Iris pigment epithelial cell (primary cell): ENCODE results near the gene NGDN.
"Not testable (repeated sequence)": the region's sequence is repeated elsewhere in the genome, so short reads cannot be mapped to it uniquely, and the experiment has no call there.

Source experiments
- DNase-seq: peaks from one replicate; pipeline ENCODE4 v3.0.0-alpha.2; 2011; ENCODE audit warnings: low read depth

Gene NGDN

DNA sequence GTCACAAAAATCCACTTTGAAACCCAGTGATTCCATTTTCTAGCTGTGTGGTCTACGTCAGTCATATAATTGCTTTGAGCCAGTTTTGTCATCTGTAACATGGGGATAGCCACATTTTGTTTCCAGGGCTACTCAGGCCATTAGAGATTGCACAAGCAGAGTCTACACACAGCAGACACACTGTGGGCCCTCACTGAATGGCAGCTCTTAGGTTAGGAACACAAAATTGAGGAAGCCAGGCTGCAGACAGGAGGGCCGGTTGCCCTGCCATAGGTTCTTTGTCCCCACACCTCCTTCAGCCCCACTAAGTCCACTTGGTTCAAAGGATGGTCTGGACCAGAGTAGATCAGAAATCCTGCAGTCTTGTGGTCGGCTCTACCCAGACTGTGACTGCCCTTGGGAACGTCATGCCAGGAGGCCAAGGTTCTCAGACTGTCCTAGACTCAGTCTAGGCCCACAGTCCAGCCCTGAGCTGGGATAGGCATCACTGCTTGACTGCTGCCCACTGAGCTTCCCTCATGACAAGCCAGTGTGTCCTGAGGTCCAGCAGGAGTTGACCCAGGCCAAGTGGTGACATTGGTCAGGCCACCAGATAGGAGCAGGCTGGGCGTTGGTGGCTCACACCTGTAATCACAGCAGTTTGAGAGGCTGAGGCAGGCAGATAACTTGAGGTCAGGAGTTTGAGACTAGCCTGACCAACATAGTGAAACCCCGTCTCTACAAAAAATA lies 30.2 kb upstream of the NGDN start:
- no peak for DNase-seq

DNA sequence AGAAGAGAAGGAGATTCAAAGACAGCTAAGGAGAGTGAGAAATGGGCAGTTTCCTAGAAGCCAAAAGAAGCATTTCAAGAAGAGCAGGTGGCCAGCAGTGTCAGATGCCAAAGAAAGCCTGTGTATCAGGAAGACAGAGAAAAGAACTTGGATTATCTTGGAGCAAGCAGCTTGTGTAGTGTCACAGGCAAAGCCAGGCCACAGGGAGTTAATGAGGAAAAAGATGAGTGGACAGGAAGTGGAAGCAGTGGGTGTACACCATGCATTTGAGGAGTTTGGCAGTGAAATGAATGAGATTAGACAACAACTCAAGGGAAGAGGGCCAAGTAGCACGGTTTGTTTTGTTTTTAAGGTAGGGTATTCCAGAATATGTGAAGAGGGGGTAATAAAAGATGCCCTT lies 28.4 kb upstream of the NGDN start:
- DNase-seq = peak; percentile 25

DNA sequence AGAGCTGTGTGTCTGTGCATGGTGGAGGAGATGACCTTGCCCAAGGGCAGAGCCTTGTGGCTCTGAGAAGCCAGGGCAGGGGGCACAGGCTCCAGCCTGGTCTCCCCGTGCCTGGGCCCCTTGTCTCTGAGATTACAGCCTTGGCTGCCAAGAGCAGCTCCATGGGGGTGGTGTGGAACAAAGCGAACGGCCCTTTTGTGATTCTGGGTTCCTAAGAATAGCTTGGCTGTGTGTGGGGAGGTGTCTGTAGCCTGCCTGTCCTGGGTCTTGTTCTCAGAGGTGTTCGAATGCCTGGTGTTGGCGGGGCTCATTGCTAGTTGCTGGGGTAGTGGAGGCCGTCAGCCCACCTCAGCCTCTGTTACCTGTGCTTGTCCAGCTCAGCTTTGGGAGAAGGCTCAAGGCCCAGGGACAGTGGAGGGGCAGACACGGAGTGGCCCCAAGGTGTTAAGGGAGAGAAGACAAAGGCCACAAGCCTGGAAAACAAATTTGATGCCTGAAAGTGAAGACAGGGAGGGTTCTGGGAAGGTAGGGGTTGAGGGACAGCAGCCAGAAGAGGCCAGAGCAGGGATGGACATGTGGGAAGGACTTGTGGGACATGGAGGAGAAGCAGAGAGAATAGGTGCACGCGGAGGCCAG lies 26.7 kb upstream of the NGDN start:
- DNase-seq = no peak

DNA sequence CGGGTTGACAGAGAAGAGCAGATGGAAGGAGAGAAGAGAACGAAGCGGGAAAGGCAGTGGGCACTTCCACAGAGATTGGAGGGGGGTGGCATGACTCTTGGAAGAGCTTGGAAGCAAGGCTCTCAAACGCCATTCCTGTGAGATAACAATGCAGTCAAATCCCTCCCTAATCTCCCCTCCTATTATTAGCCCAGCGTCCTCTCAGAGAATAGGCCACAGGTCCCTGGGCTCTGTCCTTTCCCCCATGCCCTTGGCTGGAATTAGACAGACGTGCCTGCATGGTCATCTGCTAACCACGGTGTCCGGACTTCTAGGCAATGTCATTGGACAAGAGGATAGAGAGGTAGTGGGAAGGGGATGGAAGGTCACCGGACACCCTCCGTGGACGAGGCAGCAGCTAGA lies 26.1 kb upstream of the NGDN start:
- no peak for DNase-seq

GRCh38 chr14:23443881-23444280 lies 25.6 kb upstream of the NGDN start:
- DNase-seq = no peak

GRCh38 chr14:23444314-23444713 lies 25.2 kb upstream of the NGDN start:
- DNase-seq = no peak

DNA sequence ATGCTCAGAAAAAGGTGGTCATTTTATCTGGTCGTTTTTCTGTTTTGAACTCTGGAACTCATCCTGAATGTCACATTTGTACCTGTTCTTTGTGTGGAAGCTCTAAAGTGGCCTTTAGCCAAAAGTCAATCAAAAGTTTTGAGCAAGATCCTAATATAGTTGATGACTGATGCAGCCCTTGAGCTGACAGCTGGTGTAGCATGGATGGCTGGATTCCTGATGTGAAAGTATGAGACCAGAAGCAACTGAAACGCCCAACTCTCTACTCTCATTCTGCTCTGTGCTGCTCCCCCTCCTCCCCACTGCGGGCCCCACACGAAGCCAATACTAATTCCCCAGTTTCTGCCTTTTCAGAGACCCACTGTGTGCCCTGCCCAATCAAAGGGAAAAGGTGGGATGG lies 23.7 kb upstream of the NGDN start:
- no peak for DNase-seq

DNA sequence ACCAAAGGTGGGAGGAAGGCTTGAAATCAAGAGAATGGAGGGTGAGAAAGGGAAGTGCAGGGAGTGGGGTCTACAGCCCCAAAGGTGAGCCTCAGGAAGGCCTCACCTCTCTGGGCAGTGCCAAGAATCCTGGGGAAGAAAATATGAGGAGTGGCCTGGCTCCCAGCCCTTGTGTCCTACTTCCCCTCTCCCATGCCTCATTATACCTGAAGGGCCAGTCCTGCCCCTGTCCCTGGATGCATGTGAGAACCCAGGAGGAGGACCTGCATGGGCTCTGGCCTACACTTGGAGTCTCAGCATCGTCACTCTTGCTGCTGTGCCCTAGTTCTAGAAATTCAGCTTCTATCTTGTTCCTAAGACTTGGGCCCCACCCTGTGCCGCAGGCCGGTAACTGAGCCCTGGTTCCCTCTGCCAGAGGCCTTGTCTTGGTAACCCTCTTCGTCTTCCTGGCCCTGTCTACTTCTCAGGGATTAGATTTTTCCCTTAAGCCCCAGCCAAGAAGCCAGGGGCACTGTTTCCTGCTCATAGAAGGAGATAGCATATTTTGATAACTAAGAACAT lies 23.1 kb upstream of the NGDN start:
- DNase-seq = no peak

DNA sequence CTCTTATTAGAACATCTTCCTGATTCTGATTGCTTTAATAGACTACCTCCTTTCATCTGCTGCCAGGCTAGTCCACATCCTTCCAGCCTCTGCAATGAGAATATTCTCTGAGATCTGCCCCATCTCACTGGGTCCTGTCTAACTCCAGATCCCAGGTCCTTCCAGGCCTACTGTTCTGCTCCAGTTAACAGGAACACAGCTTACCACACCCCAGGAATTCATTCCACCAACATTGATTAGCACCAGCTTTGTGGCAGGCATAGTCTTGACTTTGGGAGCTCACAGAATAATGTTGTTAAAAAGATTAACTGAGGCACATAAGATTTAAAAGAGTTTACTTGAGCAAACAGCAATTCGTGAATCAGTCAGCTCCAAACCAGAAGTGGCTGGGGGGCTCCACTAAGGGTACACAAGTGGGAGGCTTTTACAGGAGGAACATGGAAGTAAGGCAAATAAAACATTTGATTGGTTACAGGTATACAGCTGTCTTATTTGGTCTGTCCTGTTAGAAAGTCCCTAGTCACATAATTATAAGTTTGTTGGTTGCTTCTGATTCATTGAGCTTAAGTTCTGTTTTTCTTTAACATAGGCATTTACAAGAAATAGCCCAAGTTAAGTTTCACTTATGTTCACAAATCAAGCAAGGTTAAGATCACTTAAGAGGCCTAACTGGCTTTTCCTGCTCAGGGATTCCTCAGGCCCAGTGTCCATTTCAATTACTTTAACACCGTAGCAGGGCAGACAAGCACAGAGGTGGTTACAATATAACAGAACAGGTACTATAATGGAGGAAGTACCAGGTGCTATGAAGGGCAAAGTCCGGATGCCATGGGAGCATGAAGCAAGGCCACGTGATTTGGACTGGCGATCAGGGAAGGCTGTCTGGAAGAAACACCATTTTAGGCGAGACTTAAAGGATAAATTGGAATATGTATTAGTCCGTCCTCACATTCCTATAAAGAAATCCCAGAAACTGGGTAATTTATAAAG lies 21.8 kb upstream of the NGDN start:
- DNase-seq = no peak

DNA sequence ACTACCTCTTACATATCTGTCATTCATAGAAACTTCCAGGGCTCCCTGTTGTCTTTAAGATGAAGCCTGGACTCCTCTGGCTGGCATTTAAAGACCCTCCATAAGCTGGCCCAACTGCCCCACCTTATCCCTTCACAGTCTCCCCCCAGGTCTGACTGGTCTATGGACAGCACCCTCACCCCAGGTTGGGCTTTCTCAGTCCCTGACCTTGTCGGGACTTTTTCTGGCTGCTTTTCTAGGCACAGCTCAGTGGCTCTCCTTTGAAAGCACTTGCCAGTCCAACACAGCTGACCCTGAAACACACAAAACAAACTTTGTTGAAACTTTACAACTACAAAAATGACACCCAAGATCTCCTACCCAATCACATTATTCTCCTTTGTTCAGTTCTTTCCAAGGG lies 20.2 kb upstream of the NGDN start:
- no peak for DNase-seq

- no peak for DNase-seq
Observed at GRCh38 chr14:23450379-23450778, 19.1 kb upstream of the NGDN start.

- no peak for DNase-seq
Observed at GRCh38 chr14:23452237-23452636, 17.3 kb upstream of the NGDN start.

DNA sequence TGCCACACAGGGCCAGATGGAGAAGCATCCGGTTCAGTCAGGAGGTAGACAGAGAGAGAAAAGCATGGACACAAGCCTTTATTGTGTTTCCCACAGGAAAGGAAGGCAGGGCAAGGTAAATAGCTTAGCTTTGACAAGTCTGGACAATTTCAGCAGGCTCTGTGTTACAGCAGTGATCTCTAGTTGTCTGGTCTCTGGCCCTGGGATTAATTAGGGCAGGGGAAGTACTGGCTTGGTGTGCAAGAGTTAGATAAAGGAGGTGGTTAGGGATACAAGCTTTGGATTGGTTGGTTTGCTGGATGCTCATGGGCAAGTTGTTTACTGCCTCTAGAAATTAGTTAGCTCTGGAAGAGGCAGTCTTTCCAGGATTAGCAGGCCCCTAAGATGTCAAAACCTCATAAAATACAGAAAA lies 15.1 kb upstream of the NGDN start:
- DNase-seq = no peak

- not testable (repeated sequence) for DNase-seq
Observed at GRCh38 chr14:23456883-23457586, 12.5 kb upstream of the NGDN start.

GRCh38 chr14:23457587-23458445 lies 11.7 kb upstream of the NGDN start:
- no peak for DNase-seq

DNA sequence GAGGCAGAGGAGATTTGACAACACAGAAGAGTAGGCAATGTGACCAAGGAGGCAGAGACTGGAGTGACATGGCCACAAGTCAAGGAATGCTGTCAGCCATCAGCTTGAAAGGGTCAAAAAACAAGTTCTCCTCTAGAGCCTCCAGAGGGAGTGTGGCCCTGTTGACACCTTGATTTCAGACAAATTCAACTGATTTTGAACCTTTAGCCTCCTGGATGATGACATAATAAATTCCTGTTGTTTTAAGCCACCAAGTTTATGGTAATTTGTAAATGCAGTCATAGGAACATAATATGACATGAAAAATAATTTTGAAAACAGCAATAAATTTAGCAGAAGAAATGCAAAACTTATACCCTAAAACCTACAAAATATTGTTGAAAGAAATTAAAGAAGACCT lies 8.5 kb upstream of the NGDN start:
- DNase-seq = no peak

DNA sequence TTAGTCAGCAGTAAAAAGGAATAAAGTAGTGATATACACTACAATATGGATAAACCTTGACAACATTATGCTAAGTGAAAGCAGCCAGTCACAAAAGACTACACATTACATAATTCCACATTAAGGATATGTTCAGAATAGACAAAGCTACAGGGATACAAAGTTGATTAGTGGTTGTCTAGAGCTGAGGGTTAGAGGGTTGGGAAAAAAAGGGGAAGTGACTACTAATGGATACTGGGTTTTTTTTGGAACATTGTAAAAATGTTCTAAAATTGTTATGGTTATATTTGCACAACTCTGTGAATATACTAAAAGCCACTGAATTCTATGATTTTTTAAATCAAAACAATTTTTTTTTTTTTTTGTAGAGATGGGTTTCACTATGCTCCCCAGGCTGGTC lies 4.8 kb upstream of the NGDN start:
- no peak for DNase-seq

GRCh38 chr14:23465261-23465660 lies 4.2 kb upstream of the NGDN start:
- DNase-seq = no peak

DNA sequence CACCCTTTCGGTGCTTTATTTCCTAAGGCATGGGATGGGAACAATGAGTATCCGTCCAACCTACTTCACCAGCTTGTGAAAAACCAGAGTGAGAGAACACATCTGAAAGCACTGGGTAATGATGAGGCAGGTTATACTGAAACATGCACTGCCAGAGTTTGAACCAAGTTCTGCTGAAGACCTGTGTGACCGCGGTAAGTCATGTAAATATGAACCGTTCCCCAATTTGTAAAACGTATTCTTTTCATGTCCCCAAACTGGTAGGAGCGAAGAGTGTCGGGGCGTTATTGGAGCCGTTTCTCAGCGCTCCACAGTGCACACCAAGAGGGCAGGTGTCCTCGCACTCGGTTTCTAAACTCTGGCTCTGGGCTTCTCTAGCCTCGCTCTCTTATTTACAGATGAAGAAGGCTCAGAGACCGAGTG lies 788 bp upstream of the NGDN start:
- DNase-seq = no peak

DNA sequence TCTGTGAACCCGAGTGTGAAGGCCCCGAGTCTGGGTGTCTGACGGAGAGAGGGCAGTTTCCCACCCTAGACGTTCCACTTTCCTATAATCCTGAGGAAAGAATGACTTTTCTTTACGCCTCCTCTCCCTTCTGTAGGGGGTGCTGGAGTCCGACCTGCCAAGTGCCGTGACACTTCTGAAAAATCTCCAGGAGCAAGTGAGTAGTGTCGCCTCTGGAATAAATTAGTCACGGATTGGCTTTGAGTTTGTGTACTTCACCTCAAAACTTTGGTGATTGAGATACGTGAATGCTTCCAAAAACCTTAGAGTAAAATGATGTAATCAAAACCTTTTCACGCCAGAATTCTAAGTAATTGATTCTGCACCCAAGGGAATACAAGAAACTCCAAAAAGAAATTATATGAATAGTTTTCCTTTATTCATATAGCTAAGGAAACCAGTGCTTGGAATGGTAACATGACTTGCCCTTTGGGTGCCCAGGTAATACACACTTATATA lies 452 bp downstream of the NGDN start:
- DNase-seq = no peak

GRCh38 chr14:23470947-23471346 lies 1.4 kb downstream of the NGDN start:
- DNase-seq = no peak
